Neural cell (in vitro differentiated cells): ENCODE data around the gene TSPAN4.

Source experiments
- EZH2 ChIP-seq: fragments of 200-600, 300-800 bp; shearing (Covaris generic), sonication (generic); IDR thresholded peaks from 2 replicates; pipeline ENCODE4 v1.6.1; 2014; ENCODE audit warnings: antibody characterized with exemption, low read length, borderline replicate concordance, mild to moderate bottlenecking; ENCODE audit not compliant: insufficient read depth, poor library complexity, severe bottlenecking
- TF ChIP-seq, protein P1 (sequence below): fragments of 450-650 bp; IDR thresholded peaks from 2 replicates; pipeline ENCODE4 v1.5.1; 2014; ENCODE audit warnings: antibody characterized with exemption, mild to moderate bottlenecking, moderate library complexity; ENCODE audit not compliant: poor library complexity, severe bottlenecking

DNA sequence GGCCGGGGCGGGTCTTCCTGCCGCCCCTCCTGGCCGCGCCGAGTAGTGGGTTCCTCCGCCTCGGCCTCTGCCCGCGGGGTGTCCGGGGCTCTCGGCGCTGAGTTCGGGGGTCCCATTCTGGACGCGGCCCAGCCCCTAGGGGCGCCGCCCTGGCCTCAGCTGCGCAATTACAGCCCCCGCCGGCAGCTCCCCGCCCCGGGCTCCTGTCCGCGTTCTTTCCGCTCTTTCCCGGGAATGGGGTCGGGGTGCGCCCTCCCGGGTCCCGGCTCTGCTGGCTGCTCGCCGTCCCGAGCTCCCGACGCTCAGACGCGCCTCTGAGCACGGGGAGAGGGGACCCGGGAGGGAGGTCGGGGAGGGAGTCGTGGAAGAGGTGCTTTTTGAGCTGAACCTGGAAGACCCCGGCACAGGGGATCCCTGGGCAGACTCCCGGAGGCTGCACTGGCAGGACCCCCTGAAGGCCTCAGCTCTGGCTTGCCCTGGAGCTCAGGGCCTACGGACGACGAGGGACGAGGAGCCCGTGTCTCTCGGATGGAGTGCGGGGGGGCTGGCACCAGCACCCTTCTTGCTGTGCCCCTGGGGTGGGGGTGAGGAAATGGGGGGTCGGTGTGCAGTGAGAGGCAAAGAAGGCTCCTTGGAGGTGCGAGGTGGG, 558 bp downstream of the TSPAN4 start:
- TF ChIP-seq, protein P1, sequence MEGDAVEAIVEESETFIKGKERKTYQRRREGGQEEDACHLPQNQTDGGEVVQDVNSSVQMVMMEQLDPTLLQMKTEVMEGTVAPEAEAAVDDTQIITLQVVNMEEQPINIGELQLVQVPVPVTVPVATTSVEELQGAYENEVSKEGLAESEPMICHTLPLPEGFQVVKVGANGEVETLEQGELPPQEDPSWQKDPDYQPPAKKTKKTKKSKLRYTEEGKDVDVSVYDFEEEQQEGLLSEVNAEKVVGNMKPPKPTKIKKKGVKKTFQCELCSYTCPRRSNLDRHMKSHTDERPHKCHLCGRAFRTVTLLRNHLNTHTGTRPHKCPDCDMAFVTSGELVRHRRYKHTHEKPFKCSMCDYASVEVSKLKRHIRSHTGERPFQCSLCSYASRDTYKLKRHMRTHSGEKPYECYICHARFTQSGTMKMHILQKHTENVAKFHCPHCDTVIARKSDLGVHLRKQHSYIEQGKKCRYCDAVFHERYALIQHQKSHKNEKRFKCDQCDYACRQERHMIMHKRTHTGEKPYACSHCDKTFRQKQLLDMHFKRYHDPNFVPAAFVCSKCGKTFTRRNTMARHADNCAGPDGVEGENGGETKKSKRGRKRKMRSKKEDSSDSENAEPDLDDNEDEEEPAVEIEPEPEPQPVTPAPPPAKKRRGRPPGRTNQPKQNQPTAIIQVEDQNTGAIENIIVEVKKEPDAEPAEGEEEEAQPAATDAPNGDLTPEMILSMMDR = no peak
- no peak for TF ChIP-seq EZH2
